ENCODE measurements around the gene ANK3.

The ANK3 gene

GRCh38 chr10:60172363-60172990 is 217.2 kb downstream of the ANK3 start:
- DNase-seq (ENCODE audit: low spot score): no peak

GRCh38 chr10:60171436-60172013 is 218.2 kb downstream of the ANK3 start:
- DNase-seq (ENCODE audit: low spot score): no peak

GRCh38 chr10:60170250-60170649 is 219.4 kb downstream of the ANK3 start:
- DNase-seq (ENCODE audit: low spot score): no peak

- no peak for DNase-seq (ENCODE audit: low spot score)
Measured at GRCh38 chr10:60169111-60169510, 220.6 kb downstream of the ANK3 start.

GRCh38 chr10:60167050-60167449 is 222.6 kb downstream of the ANK3 start:
- no peak for DNase-seq (ENCODE audit: low spot score)

- no peak for DNase-seq (ENCODE audit: low spot score)
Measured at GRCh38 chr10:60163786-60164185, 225.9 kb downstream of the ANK3 start.

- DNase-seq (ENCODE audit: low spot score): no peak
Measured at GRCh38 chr10:60162631-60163030, 227.0 kb downstream of the ANK3 start.

- DNase-seq (ENCODE audit: low spot score): no peak
Measured at GRCh38 chr10:60155943-60156683, 233.6 kb downstream of the ANK3 start.

GRCh38 chr10:60155099-60155877 is 234.4 kb downstream of the ANK3 start:
- DNase-seq (ENCODE audit: low spot score): no peak

GRCh38 chr10:60149003-60149402 is 240.7 kb downstream of the ANK3 start:
- DNase-seq (ENCODE audit: low spot score): no peak

GRCh38 chr10:60148266-60148840 is 241.3 kb downstream of the ANK3 start:
- no peak for DNase-seq (ENCODE audit: low spot score)

GRCh38 chr10:60147576-60148265 is 242.0 kb downstream of the ANK3 start:
- no peak for DNase-seq (ENCODE audit: low spot score)

GRCh38 chr10:60147025-60147424 is 242.7 kb downstream of the ANK3 start:
- DNase-seq (ENCODE audit: low spot score): no peak

GRCh38 chr10:60144099-60144498 is 245.6 kb downstream of the ANK3 start:
- DNase-seq (ENCODE audit: low spot score): no peak

- no peak for DNase-seq (ENCODE audit: low spot score)
Measured at GRCh38 chr10:60142736-60143135, 246.9 kb downstream of the ANK3 start.

- DNase-seq (ENCODE audit: low spot score): no peak
Measured at GRCh38 chr10:60141896-60142559, 247.6 kb downstream of the ANK3 start.

- DNase-seq (ENCODE audit: low spot score): no peak
Measured at GRCh38 chr10:60140651-60141632, 248.7 kb downstream of the ANK3 start.

- DNase-seq (ENCODE audit: low spot score): no peak
Measured at GRCh38 chr10:60139798-60140566, 249.7 kb downstream of the ANK3 start.

GRCh38 chr10:60139290-60139689 is 250.4 kb downstream of the ANK3 start:
- DNase-seq (ENCODE audit: low spot score): no peak
